GM21825 (cell line): ENCODE measurements around the gene ITGAD.

ENCODE experiments used
- ATAC-seq: cut with Tn5 transposase; IDR thresholded peaks from one replicate; pipeline ENCODE4 v1.9.1; 2021; ENCODE audit warnings: mild to moderate bottlenecking, moderate library complexity; ENCODE audit not compliant: unreplicated experiment

ITGAD gene

GRCh38 chr16:31458844-31459686, 65.9 kb downstream of the ITGAD start, which contains the start of gene ARMC5:
Gene ARMC5, plus strand, starts transcription at chr16:31459501. Its CDS starts 24 bp downstream, at chr16:31459525.
- ATAC-seq, result peak; percentile 66

GRCh38 chr16:31459687-31460581, 66.8 kb downstream of the ITGAD start:
- ATAC-seq, result peak; percentile 63

- no peak for ATAC-seq
Observed at GRCh38 chr16:31460582-31461002, 67.5 kb downstream of the ITGAD start.

- no peak for ATAC-seq
Observed at GRCh38 chr16:31461201-31461920, 68.2 kb downstream of the ITGAD start.

GRCh38 chr16:31461921-31462804, 69.0 kb downstream of the ITGAD start:
- no peak for ATAC-seq

- no peak for ATAC-seq
Observed at GRCh38 chr16:31464348-31464769, 71.2 kb downstream of the ITGAD start.

GRCh38 chr16:31464781-31465260, 71.7 kb downstream of the ITGAD start:
- ATAC-seq, result no peak

GRCh38 chr16:31465788-31466370, 72.7 kb downstream of the ITGAD start:
- no peak for ATAC-seq

- ATAC-seq, result no peak
Observed at GRCh38 chr16:31466381-31466841, 73.3 kb downstream of the ITGAD start.

- peak; percentile 68 for ATAC-seq
Observed at GRCh38 chr16:31467151-31467773, 74.1 kb downstream of the ITGAD start.

- no peak for ATAC-seq
Observed at GRCh38 chr16:31467858-31468257, 74.7 kb downstream of the ITGAD start.

- ATAC-seq, result no peak
Observed at GRCh38 chr16:31470615-31471014, 77.5 kb downstream of the ITGAD start.

- ATAC-seq, result no peak
Observed at GRCh38 chr16:31471241-31471874, 78.2 kb downstream of the ITGAD start.

GRCh38 chr16:31471875-31472708, 79.0 kb downstream of the ITGAD start, which contains the start of gene TGFB1I1:
Gene TGFB1I1, plus strand, starts transcription at chr16:31472152. Its CDS starts 37 bp downstream, at chr16:31472189.
- no peak for ATAC-seq

- ATAC-seq, result no peak
Observed at GRCh38 chr16:31472709-31473203, 79.6 kb downstream of the ITGAD start.

- no peak for ATAC-seq
Observed at GRCh38 chr16:31473264-31473984, 80.3 kb downstream of the ITGAD start.
